ENCODE results near the gene BOLA1.

The BOLA1 gene

GRCh38 chr1:149887456-149888246 is 11.7 kb upstream of the BOLA1 start:
- DNase-seq: peak; percentile 90 to 98

- peak; percentile 90 to 95 for DNase-seq
Measured at GRCh38 chr1:149888247-149888998, 10.9 kb upstream of the BOLA1 start.

DNA sequence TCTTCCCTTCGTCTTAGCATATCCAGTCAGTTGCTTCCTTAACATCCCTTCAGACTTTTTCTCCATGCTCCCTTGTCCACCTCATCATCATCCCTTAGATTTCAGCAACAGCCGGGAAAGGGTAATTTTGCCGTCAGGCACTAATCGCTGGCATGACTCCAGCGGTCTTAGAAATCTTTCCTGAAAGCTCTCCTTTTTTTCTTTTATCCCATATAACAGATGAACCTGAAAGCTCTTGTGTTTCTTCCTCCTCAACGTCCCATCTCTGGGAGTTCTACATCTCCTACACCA is 10.4 kb upstream of the BOLA1 start:
- no peak for DNase-seq

GRCh38 chr1:149896575-149896974 is 2.8 kb upstream of the BOLA1 start:
- no peak for DNase-seq

DNA sequence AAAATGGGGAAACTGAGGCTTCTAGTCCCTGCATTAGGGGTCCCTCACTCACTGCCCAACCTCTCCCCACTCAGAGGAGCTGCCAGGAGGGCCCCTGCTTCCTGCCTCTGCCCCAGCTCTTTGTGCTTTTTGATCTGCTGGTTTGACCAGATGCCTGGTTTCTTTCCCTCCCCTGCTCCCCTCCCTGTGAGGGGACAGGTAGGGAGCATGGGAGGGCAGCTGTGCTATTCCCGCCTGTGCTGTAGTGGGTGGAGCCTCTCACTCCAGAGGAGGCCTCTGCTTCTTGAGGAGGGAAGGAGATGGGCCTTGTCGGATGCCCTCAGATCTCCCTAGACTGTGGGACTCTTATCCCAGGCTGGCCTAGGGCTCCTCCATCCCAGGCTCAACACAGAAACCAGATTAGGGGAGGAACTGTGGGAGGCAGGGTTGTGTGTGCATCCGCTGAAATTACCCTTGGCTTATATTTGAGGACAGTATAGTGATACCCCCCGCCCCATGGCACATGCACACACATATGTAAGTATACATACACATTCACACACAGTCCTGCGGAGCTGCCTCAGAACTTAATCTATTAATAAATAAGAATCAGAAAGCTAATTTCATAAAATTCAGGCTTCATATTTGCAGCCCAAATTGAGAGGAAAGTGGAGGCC is 4.6 kb downstream of the BOLA1 start:
- no peak for DNase-seq

DNA sequence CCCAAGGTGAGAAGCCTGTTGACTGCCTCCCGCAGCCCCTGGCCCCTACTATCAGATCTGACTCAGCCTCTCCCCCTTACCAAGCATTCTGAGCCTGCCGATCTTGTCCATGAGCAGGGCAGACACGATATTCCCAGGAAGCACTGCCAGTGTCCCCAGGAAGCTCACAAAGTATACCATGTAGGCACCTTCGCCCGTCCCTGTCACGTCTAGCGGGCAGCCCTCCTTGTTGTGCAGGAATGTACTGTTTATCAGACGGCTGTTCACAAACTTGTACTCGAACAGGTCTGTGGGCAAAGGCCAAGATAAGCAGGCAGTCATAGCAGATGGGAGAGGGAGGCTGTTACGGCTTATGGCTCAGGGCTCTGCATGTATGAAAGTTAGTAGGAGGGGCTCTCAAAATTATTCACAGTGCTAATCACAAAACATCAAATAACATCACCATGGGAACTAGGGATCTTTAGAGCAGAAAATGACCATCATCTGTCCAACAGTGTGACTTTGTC is 7.3 kb downstream of the BOLA1 start:
- no peak for DNase-seq

DNA sequence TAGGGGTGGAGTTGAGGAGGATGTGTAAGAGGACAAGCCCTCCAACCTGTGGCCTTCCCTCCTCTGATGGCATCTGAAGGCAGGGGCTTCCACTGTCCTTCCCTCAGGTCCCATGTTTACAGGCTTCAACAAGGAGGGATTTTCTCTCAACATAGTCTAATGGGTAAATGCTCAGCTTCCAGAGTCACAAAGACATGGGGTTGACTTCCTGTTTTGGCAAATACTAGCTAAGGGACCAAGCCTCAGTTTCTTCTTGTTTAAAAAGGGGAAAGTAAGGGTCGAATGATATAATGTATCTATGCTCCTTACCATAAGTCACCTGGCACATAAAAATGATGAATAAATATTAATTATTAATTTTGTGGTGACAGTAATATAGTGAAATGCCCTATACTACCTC is 15.2 kb downstream of the BOLA1 start:
- no peak for DNase-seq

DNA sequence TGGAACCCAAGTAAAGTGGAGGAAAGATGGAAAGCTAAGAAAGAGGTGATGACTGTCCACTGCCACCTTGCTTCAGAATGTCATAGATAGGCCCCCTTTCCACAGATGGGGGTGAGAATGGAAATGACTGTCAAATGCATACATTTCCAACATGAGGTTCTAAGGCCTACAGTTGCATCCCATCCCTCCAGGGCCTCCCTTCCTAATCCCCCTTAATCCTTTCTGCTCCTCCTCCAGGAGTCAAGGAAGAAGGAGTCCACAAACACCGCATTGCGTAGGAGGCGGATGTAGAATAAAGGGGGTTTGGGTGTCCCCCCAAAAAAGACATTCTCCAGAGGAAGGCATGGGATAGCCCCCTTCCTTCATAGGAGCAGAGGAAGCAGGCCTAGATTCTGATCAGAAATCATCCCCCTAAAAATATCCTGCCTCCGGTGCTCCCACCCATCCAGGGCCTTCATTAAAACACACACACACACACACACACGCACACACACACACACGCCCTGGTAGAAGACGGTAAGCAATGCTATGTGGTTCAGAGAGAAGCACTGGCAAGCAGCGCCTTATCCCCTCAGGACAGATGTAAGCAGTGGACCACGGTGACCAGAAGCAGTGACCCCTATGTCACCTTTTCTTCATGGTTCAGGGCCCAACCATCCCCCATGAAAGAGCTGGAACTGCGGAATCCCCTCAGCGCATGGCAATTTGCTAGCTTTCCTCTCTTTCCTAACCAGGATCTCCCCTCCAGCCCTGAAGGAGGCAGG is 16.2 kb downstream of the BOLA1 start:
- no peak for DNase-seq

- DNase-seq: no peak
Measured at GRCh38 chr1:149916193-149916897, 17.0 kb downstream of the BOLA1 start.

- DNase-seq: no peak
Measured at GRCh38 chr1:149916898-149917252, 17.5 kb downstream of the BOLA1 start.

DNA sequence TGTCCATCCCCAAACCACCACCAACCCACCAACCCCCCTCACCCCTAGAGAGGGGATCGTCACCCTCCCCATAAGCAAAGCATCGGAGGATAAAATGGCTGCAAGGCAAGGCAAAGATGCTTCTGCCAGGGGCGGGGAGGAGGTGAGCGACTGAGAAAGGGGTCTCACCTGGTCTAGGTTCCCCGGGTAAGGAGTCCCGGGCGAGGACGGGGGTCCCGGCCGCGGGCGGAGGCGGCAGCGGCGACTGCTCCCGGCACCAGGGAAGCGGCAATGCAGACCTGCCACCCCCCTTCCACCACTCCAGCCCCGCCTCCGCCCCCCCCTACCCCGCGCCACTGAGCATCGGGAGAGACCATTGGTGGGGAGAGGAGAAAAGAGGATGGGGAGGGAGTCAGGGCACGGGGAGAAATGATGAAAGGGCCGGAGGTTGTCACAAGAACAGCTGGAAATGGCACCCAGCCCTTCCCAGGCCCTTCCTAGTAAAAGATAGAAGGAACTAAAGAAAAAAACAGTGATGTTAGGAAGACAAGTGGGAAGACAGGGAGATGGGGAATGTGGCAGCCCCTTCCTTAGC is 18.3 kb downstream of the BOLA1 start, which contains the start of gene SV2A:
Gene SV2A (minus strand): TSS at position 274 of the 574 bp plus-strand sequence. CDS start 4,004 bp downstream, outside the sequence.
- DNase-seq: no peak

- no peak for DNase-seq
Measured at GRCh38 chr1:149923626-149924025, 24.3 kb downstream of the BOLA1 start.

DNA sequence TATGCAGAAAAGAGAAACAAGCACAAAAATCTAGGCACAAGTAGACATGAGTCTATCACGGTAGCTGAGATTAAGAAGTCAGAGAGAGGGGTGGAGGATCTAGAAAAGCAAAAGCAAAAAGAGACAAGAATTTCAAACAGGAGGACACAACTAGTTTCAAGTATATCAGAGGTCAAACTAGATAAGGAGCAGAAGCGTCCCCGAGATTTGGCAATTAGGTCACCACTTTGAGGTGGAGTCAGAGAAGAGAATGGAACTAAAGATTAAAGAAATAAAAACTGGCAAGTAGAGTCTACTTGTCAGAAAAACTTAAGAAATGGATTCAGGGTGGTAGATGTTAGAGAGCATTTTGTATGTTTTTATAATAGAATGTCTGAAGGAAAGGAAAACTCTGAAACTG is 26.0 kb downstream of the BOLA1 start:
- no peak for DNase-seq

GRCh38 chr1:149925751-149926150 is 26.4 kb downstream of the BOLA1 start:
- no peak for DNase-seq

DNA sequence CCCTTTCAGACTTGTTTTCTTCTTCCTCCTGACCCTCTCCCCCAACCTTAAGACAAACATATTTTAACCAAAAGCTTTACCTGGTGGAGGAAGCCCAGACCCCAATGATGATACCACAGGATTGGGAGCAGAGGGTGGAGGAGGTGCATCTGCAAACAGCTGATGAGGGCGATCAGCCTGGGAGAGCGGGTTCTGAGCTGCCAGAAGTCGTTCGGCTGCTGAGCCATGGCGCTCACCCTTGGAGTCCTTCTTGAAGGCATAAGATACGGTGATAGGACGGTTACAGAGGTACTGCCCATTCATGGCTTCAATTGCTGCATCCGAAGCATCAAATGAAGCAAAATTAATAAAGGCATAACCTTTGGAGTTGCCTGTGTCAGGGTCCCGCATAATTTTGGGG is 26.9 kb downstream of the BOLA1 start:
- no peak for DNase-seq

- no peak for DNase-seq
Measured at GRCh38 chr1:149927056-149927562, 27.7 kb downstream of the BOLA1 start.

- peak; percentile 56 to 90 for DNase-seq
Measured at GRCh38 chr1:149927563-149928400, 28.4 kb downstream of the BOLA1 start, which contains the start of gene SF3B4. TSS of gene SF3B4 (minus strand) at chr1:149927803. CDS start at chr1:149927759, 44 bp downstream.

DNA sequence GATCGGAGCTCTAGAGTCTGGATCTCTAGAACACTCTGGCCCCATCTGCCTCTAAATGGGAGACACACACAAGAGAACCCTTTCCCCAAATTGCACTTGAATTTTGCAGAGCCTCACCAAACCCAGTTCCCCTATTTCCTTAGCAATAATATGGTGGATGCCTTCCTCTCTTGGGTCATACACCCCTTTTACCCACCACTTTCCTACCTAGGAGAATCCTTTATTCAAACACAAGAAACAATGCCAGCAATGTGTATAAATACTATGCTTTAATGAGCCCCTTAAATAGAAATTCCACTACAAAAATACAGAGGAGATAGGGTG is 29.0 kb downstream of the BOLA1 start:
- DNase-seq: no peak

DNA sequence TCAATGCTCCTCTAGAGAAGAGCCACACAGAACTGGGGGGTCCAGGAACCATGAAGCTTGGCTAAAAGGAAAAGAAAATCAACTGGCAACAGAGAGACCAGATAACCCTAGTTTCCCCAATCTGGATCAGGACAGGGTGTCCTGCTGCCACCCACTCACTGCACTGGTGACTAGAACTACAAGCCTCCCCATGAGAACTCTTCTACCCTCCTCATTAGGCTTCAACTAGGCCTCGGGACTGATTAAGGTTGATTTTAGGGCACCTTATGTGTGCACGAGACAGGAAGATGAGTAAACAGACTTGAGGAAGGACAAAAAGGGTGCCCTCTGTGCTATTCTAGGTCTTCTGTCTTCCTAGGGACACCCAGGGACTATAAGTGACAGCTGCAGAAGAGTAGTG is 30.5 kb downstream of the BOLA1 start:
- no peak for DNase-seq

DNA sequence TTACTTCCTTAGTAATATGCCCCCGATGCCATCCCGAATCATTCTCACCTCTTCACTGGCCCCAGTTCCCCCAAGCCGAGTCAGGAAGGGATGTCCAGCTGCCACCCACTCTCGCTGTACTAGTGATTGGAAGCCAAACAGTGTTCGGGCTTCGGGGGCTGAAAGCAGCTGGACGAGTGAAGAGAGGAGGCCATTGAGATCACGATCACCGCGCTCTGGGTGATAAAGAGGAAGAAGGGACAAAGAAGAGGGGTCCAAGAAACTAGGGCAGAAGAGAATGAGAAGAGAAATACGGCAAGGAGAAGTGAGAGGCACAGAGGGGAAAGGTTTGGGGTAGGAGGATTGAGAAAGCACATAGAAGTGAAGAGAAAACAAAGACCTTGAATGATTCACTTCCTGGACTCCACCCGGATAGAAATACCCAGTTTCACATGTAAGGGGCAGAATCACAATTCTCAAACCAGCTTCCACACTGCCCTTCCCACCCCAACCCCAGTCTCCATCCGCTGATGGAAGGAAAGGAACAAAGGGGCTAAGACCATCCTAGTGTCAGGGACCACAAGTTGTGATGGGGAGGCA is 31.9 kb downstream of the BOLA1 start:
- DNase-seq: no peak
